ENCODE data around the gene SH2D4B. TPM values are rescaled to one million over a fixed set of nuclear protein-coding genes. Genes with fewer than 3 reads are reported as not detected.

The SH2D4B gene
- total RNA-seq, 1 donor from 2014 or later = 1.4 TPM

- no peaks in the 10 kb centered on the region for H3K9me3 ChIP-seq
- peaks cover 27% of the 10 kb centered on the region for H3K36me3 ChIP-seq
- TF ChIP-seq CTCF (IDR thresholded peaks at IDR 0.05) = no peak
- H3K27me3 ChIP-seq (ENCODE audit: low read depth) = no peaks in the 10 kb centered on the region
- no peak overlapping the region for H3K4me3 ChIP-seq
- intact Hi-C loops (cut with DNase I) = no loop called here
- no peak overlapping the region for H3K27ac ChIP-seq
- ATAC-seq (no peak), DNase-seq (no peak)
- H3K4me1 ChIP-seq = peaks cover 56% of the 10 kb centered on the region
Observed at GRCh38 chr10:80524190-80524909, 13.4 kb upstream of the SH2D4B start.

- ATAC-seq (no peak), DNase-seq (no peak)
- Histone ChIP-seq H3K27ac (no peak overlapping the region), H3K27me3 (ENCODE audit: low read depth) (no peaks in the 10 kb centered on the region), H3K9me3 (no peaks in the 10 kb centered on the region), H3K36me3 (peaks cover 8% of the 10 kb centered on the region), H3K4me1 (peaks cover 69% of the 10 kb centered on the region), H3K4me3 (no peak overlapping the region)
- no peak for TF ChIP-seq CTCF (IDR thresholded peaks at IDR 0.05)
- intact Hi-C loops (cut with DNase I) = no loop called here
Observed at GRCh38 chr10:80526218-80526617, 11.5 kb upstream of the SH2D4B start.

- Histone ChIP-seq H3K4me3 (no peak overlapping the region), H3K27me3 (ENCODE audit: low read depth) (no peaks in the 10 kb centered on the region), H3K27ac (no peak overlapping the region), H3K9me3 (no peaks in the 10 kb centered on the region), H3K4me1 (peaks cover 69% of the 10 kb centered on the region), H3K36me3 (peaks cover 5% of the 10 kb centered on the region)
- no peak for DNase-seq
- ATAC-seq = peak; percentile 12 to 23
- TF ChIP-seq CTCF (IDR thresholded peaks at IDR 0.05) = no peak
- intact Hi-C loops (cut with DNase I) = no loop called here
Observed at GRCh38 chr10:80526742-80527141, 11.0 kb upstream of the SH2D4B start.

- no peak overlapping the region for H3K4me3 ChIP-seq
- H3K9me3 ChIP-seq = no peaks in the 10 kb centered on the region
- no peaks in the 10 kb centered on the region for H3K27me3 ChIP-seq (ENCODE audit: low read depth)
- H3K4me1 ChIP-seq = peaks cover 69% of the 10 kb centered on the region
- no peaks in the 10 kb centered on the region for H3K36me3 ChIP-seq
- DNase-seq = no peak
- peak overlapping the region; percentile 8 for H3K27ac ChIP-seq
- peak; percentile 49 to 68 for ATAC-seq
- intact Hi-C loops (cut with DNase I) = no loop called here
- TF ChIP-seq CTCF (IDR thresholded peaks at IDR 0.05) = no peak
Observed at GRCh38 chr10:80528185-80528700, 9.5 kb upstream of the SH2D4B start.

GRCh38 chr10:80528901-80529300 is 8.8 kb upstream of the SH2D4B start:
- H3K4me3 ChIP-seq = no peak overlapping the region
- TF ChIP-seq CTCF (IDR thresholded peaks at IDR 0.05) = no peak
- peak overlapping the region; percentile 64 for H3K27ac ChIP-seq
- H3K27me3 ChIP-seq (ENCODE audit: low read depth) = no peaks in the 10 kb centered on the region
- intact Hi-C loops (cut with DNase I) = no loop called here
- no peak for DNase-seq
- H3K9me3 ChIP-seq = no peaks in the 10 kb centered on the region
- H3K4me1 ChIP-seq = peaks cover 65% of the 10 kb centered on the region
- ATAC-seq = peak in 1 of 2 donors; percentile 17
- H3K36me3 ChIP-seq = no peaks in the 10 kb centered on the region
